Fibroblast of skin of right quadriceps (primary cell): ENCODE data around the gene RFX1.
A peak's percentile ranks its signal among the peaks of the same experiment; 100 is the strongest.
"Not testable (repeated sequence)": the region's sequence is repeated elsewhere in the genome, so short reads cannot be mapped to it uniquely, and the experiment has no call there.

Source experiments
- DNase-seq: peaks from one replicate; pipeline ENCODE4 v3.0.0-alpha.2; 2013

The RFX1 gene

GRCh38 chr19:14006085-14006765, at the start of gene RFX1:
Gene RFX1 (minus strand): TSS chr19:14006320. CDS start chr19:13993843, 12,477 bp downstream.
- peak; percentile 100 for DNase-seq

- DNase-seq: no peak
Observed at GRCh38 chr19:14055396-14055795, 49.3 kb upstream of the RFX1 start.

- DNase-seq: no peak
Observed at GRCh38 chr19:14054721-14055120, 48.6 kb upstream of the RFX1 start.

GRCh38 chr19:14054099-14054498, 48.0 kb upstream of the RFX1 start:
- no peak for DNase-seq

- DNase-seq: no peak
Observed at GRCh38 chr19:14053500-14053899, 47.4 kb upstream of the RFX1 start.

- no peak for DNase-seq
Observed at GRCh38 chr19:14053032-14053431, 46.9 kb upstream of the RFX1 start.

- DNase-seq: no peak
Observed at GRCh38 chr19:14052470-14052869, 46.4 kb upstream of the RFX1 start.

GRCh38 chr19:14051980-14052379, 45.9 kb upstream of the RFX1 start:
- no peak for DNase-seq

GRCh38 chr19:14050961-14051360, 44.8 kb upstream of the RFX1 start:
- not testable (repeated sequence) for DNase-seq

GRCh38 chr19:14050512-14050911, 44.4 kb upstream of the RFX1 start:
- DNase-seq: no peak

- no peak for DNase-seq
Observed at GRCh38 chr19:14048443-14049153, 42.5 kb upstream of the RFX1 start.

GRCh38 chr19:14047866-14048265, 41.7 kb upstream of the RFX1 start:
- DNase-seq: not testable (repeated sequence)

- DNase-seq: peak; percentile 51
Observed at GRCh38 chr19:14042659-14043608, 36.8 kb upstream of the RFX1 start.

GRCh38 chr19:14039181-14039580, 33.1 kb upstream of the RFX1 start:
- DNase-seq: no peak

GRCh38 chr19:14035706-14036105, 29.6 kb upstream of the RFX1 start:
- peak; percentile 26 for DNase-seq

- not testable (repeated sequence) for DNase-seq
Observed at GRCh38 chr19:14035159-14035558, 29.0 kb upstream of the RFX1 start.

- DNase-seq: no peak
Observed at GRCh38 chr19:14033946-14034345, 27.8 kb upstream of the RFX1 start.

GRCh38 chr19:14031719-14032480, 25.8 kb upstream of the RFX1 start, which contains the start of gene IL27RA:
Gene IL27RA (plus strand): TSS chr19:14031762. CDS start chr19:14031873, 111 bp downstream.
- peak; percentile 61 for DNase-seq

- DNase-seq: no peak
Observed at GRCh38 chr19:14030997-14031718, 25.0 kb upstream of the RFX1 start.

- DNase-seq: no peak
Observed at GRCh38 chr19:14028901-14029300, 22.8 kb upstream of the RFX1 start.

- no peak for DNase-seq
Observed at GRCh38 chr19:14027856-14028450, 21.8 kb upstream of the RFX1 start, which contains the start of gene RLN3. Gene RLN3 (plus strand): TSS chr19:14028148. CDS start chr19:14028205, 57 bp downstream.
